PFSK-1 (cell line): ENCODE measurements around the gene NUP210L.

ENCODE experiments used
- FOXP2 ChIP-seq: optimal IDR thresholded peaks from 2 replicates; pipeline ENCODE3; 2011; ENCODE audit warnings: borderline replicate concordance, control low read depth, inconsistent platforms; ENCODE audit not compliant: insufficient read depth; ENCODE audit errors: extremely low read length, extremely low read depth
- POLR2AphosphoS5 ChIP-seq: IDR thresholded peaks from 2 replicates; pipeline ENCODE4 v1.6.1; 2012; ENCODE audit warnings: low read depth, mild to moderate bottlenecking, control low read depth, low read length, moderate library complexity
- REST ChIP-seq, 2 experiments: IDR thresholded peaks; 2 replicates each; pipeline versions ENCODE4 v1.6.1 to v1.8.0; 2011 to 2012; ENCODE audit warnings: low read depth in 2 of 2, low read length in 2 of 2, control low read depth in 1 of 2, inconsistent platforms in 1 of 2, mild to moderate bottlenecking in 1 of 2, moderate library complexity in 1 of 2; ENCODE audit not compliant: insufficient read depth in 1 of 2
- SIN3A ChIP-seq: IDR thresholded peaks from 2 replicates; pipeline ENCODE4 v1.6.1; 2012; ENCODE audit warnings: mild to moderate bottlenecking, low read length, moderate library complexity, borderline replicate concordance; ENCODE audit not compliant: insufficient read depth
- TAF1 ChIP-seq: IDR thresholded peaks from 2 replicates; pipeline ENCODE4 v1.6.1; 2012; ENCODE audit warnings: low read length, control low read depth, borderline replicate concordance; ENCODE audit not compliant: insufficient read depth

Gene NUP210L

GRCh38 chr1:154154053-154154452 is 820 bp downstream of the NUP210L start:
- TF ChIP-seq SIN3A (no peak), POLR2AphosphoS5 (no peak), TAF1 (no peak), FOXP2 (no peak), REST (IDR thresholded peaks at IDR 0.05; ENCODE audit: insufficient read depth in 1 of 2, low read depth in 2 of 2, low read length in 2 of 2) (no peak)

GRCh38 chr1:154151311-154151710 is 3.6 kb downstream of the NUP210L start:
- TF ChIP-seq SIN3A (no peak), TAF1 (no peak), FOXP2 (no peak), POLR2AphosphoS5 (no peak), REST (IDR thresholded peaks at IDR 0.05; ENCODE audit: insufficient read depth in 1 of 2, low read depth in 2 of 2, low read length in 2 of 2) (no peak)

- no peak for TF ChIP-seq SIN3A
- TF ChIP-seq REST (IDR thresholded peaks at IDR 0.05; ENCODE audit: insufficient read depth in 1 of 2, low read depth in 2 of 2, low read length in 2 of 2), result no peak
- TF ChIP-seq TAF1, result no peak
- TF ChIP-seq FOXP2, result no peak
- no peak for TF ChIP-seq POLR2AphosphoS5
These were observed 6.1 kb downstream of the NUP210L start for GRCh38 chr1:154148807-154149206.

- no peak for TF ChIP-seq FOXP2
- no peak for TF ChIP-seq SIN3A
- TF ChIP-seq REST (IDR thresholded peaks at IDR 0.05; ENCODE audit: insufficient read depth in 1 of 2, low read depth in 2 of 2, low read length in 2 of 2), result no peak
- TF ChIP-seq POLR2AphosphoS5, result no peak
- no peak for TF ChIP-seq TAF1
These were observed 8.9 kb downstream of the NUP210L start for GRCh38 chr1:154145986-154146385.

- TF ChIP-seq REST (IDR thresholded peaks at IDR 0.05; ENCODE audit: insufficient read depth in 1 of 2, low read depth in 2 of 2, low read length in 2 of 2) (no peak), FOXP2 (no peak), SIN3A (no peak), POLR2AphosphoS5 (no peak), TAF1 (no peak)
These were observed 12.5 kb downstream of the NUP210L start for GRCh38 chr1:154142358-154142757.
